ENCODE results near the gene ATP2A1.

ATP2A1 gene

GRCh38 chr16:28878083-28878926 is at the start of gene ATP2A1:
Gene ATP2A1, plus strand, starts transcription at chr16:28878488. Its CDS starts 184 bp downstream, at chr16:28878672.
- DNase-seq = no peak
- intact Hi-C loops (cut with DNase I) = no loop called here

- peak in 3 of 10 donors; percentile 19 to 59 (median 39) for DNase-seq
- intact Hi-C loops (cut with DNase I) = no loop called here
Observed at GRCh38 chr16:28829747-28830146, 48.5 kb upstream of the ATP2A1 start.

GRCh38 chr16:28830531-28830930 is 47.8 kb upstream of the ATP2A1 start:
- intact Hi-C loops (cut with DNase I) = no loop called here
- DNase-seq = peak in 3 of 10 donors; percentile 22 to 56 (median 52)

GRCh38 chr16:28834349-28834748 is 43.9 kb upstream of the ATP2A1 start:
- intact Hi-C loops (cut with DNase I) = no loop called here
- DNase-seq = peak in 1 of 10 donors; percentile 70

- intact Hi-C loops (cut with DNase I) = no loop called here
- DNase-seq = peak in 1 of 10 donors; percentile 70
Observed at GRCh38 chr16:28834873-28835863, 43.1 kb upstream of the ATP2A1 start.

- intact Hi-C loops (cut with DNase I) = no loop called here
- DNase-seq = peak in 3 of 10 donors; percentile 30 to 62 (median 57)
Observed at GRCh38 chr16:28835864-28836760, 42.2 kb upstream of the ATP2A1 start.

- intact Hi-C loops (cut with DNase I) = no loop called here
- peak in 2 of 10 donors; percentile 7 to 12 for DNase-seq
Observed at GRCh38 chr16:28836761-28837064, 41.6 kb upstream of the ATP2A1 start.

GRCh38 chr16:28837672-28838557 is 40.4 kb upstream of the ATP2A1 start:
- peak in 2 of 10 donors; percentile 9 to 73 for DNase-seq
- intact Hi-C loops (cut with DNase I) = no loop called here

- intact Hi-C loops (cut with DNase I) = no loop called here
- DNase-seq = peak in 3 of 10 donors; percentile 1 to 3 (median 2)
Observed at GRCh38 chr16:28838558-28838918, 39.8 kb upstream of the ATP2A1 start.

GRCh38 chr16:28839004-28839639 is 39.2 kb upstream of the ATP2A1 start:
- intact Hi-C loops (cut with DNase I) = no loop called here
- DNase-seq = peak in 2 of 10 donors; percentile 8 to 22

- DNase-seq = peak in 3 of 10 donors; percentile 2 to 18 (median 9)
- intact Hi-C loops (cut with DNase I) = loop anchor here (10.0 kb wide), 1 partner anchor 625 kb away; the partner anchor contains the start of gene XPO6
Observed at GRCh38 chr16:28839899-28840298, 38.4 kb upstream of the ATP2A1 start.

GRCh38 chr16:28842696-28843095 is 35.6 kb upstream of the ATP2A1 start:
- intact Hi-C loops (cut with DNase I) = loop anchor here (10.0 kb wide), 1 partner anchor 628 kb away; the partner anchor contains the start of gene XPO6
- DNase-seq = peak in 2 of 10 donors; percentile 20 to 23

GRCh38 chr16:28843766-28844165 is 34.5 kb upstream of the ATP2A1 start:
- DNase-seq = peak in 2 of 10 donors; percentile 39 to 61
- intact Hi-C loops (cut with DNase I) = loop anchor here (10.0 kb wide), 1 partner anchor 629 kb away; the partner anchor contains the start of gene XPO6

GRCh38 chr16:28844226-28844885 is 33.9 kb upstream of the ATP2A1 start:
- DNase-seq = peak in 3 of 10 donors; percentile 50 to 71 (median 58)
- intact Hi-C loops (cut with DNase I) = loop anchor here (10.0 kb wide), 1 partner anchor 630 kb away; the partner anchor contains the start of gene XPO6

GRCh38 chr16:28845293-28845692 is 33.0 kb upstream of the ATP2A1 start:
- peak in 2 of 10 donors; percentile 27 to 54 for DNase-seq
- intact Hi-C loops (cut with DNase I) = loop anchor here (10.0 kb wide), 1 partner anchor 630 kb away; the partner anchor contains the start of gene XPO6

GRCh38 chr16:28845761-28846079 is 32.6 kb upstream of the ATP2A1 start:
- intact Hi-C loops (cut with DNase I) = loop anchor here (1.0 to 10.0 kb wide), 3 partner anchors 18 to 631 kb away; partner anchors contain the start of genes SH2B1 and XPO6

More at GRCh38 chr16:28845761-28846079, 32.6 kb upstream of the ATP2A1 start:
- DNase-seq = no peak
